ENCODE results near the gene TMCO4.

TMCO4 gene

DNA sequence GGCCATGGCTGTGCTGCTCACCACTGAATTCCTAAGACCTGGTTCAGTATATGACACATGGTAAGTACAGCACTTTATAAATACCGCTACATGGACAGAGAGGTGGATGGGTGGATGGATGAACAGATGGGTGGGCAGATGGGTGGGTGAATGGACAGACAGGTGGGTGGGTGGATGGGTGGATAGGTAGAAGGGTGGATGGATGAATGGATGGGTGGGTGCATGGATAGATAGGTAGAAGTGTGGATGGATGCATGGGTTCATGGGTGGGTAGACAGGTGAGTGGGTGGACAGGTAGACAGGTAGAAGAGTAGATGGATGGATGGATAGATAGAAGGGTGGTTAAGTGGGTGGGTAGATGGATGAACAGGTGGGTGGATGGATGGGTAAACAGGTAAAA is 54.8 kb downstream of the TMCO4 start:
- DNase-seq: no peak

DNA sequence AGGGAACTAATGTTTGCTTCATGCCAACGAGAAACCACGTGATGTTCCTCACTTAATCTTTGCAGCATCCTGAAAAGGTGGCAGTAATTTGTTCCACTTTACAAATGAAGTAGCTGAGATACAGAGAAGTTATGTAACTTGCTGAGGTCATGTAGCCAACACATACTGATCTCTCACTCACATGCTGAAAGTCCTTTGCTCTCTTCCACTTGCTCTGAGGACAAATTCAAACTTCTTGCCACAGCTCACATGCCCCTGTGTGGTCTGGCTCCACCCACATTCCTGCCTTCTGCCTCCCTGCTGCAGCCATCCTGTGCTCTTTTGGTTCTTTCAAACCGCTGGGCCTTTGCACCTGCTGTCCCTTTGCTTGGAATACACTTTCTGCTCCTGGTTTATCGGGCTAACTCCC is 55.4 kb downstream of the TMCO4 start:
- DNase-seq: no peak

DNA sequence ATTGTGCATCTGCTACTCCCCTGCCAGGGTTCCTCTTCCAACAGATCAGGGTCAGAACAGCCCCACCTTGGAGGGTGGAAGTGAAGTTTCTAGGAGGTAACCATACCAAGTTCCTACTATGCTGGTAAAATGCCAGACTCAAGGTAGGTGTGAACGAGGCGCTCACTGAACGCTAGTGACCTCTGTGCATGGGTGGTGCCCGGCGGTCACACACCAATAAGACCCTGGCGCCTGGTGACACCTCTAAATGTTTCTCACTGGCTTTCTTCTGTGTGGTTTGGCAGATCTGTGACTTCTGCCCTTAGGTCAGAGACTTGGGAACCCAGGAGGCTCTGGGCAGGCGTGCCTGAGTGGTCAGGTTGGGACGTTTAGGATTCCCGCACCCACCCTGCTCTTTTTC is 55.9 kb downstream of the TMCO4 start:
- DNase-seq: no peak

DNA sequence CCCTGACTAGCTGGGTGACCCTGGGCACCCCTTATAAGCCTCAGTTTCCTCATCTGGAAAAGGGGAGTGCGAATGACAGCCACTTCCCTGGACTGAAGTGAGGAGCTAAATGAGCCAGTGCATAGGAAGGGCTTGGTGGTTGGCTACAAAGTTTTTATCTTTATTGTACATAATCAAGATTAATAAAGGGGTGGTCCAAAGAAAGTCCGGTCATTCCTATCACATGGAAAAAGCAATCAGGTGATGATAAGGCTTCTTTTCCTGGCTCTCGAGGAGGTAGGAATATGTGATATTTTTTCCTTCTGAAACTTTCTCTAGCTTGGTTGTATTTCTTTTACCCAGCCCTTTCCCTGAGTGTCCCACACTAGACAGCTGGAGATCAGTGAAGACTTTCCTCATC is 56.5 kb downstream of the TMCO4 start:
- no peak for DNase-seq

DNA sequence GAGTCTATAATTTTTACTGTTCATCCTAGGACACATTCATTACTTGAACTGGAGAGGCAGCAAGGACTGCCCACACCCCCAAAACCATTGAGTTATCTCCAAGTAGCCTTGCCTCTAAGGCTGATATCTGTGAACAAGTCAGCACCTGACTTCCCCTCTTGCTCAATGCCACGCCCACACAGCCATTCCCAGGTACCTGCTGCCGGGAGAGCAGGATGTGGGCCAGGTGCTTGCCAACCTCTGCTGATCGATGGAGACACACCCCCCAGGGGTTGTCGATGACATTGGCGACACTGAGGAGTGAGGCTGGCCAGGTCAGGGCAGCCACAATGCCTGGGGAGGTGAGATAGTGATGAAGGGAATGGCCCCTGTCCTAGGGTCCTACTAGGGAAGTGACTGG is 60.1 kb downstream of the TMCO4 start:
- no peak for DNase-seq

DNA sequence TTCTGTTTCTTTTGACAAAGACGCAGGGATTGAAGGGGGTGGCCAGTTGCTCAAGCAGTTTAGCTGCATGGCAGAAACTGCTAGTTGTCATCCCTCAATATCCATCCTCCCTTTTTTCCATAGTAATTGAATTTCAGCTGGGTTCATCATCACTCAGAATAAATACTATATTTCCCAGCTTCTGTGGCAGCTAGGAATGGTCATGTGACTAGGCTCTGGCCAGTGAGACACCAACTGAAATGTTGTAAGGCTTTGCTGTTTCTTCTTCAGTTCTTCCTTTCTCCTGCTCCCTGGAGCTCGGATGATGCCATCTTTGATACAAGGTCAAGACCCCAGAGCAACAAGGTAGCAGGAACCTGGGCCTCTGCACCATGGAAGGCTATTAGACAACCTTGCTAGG is 61.0 kb downstream of the TMCO4 start:
- DNase-seq: no peak

DNA sequence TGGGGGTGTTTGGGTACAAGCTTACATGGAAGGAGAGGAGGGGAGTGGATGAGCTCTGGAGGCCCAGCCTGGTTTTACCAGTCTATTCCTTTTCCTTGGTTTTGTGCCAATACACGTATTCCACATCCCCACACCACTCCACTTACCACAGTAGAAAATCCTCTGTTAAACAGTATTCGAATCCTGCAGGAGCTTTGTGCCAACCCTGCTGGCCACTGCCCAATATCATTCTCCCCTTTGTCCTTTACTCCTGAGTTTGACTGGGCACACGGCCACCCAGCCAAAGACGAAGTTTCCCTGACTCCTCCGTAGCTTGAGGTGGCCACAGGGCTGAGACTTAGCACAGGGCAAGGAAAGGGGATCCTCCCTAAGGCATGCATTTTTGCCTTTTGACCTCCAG is 61.6 kb downstream of the TMCO4 start:
- DNase-seq: no peak

DNA sequence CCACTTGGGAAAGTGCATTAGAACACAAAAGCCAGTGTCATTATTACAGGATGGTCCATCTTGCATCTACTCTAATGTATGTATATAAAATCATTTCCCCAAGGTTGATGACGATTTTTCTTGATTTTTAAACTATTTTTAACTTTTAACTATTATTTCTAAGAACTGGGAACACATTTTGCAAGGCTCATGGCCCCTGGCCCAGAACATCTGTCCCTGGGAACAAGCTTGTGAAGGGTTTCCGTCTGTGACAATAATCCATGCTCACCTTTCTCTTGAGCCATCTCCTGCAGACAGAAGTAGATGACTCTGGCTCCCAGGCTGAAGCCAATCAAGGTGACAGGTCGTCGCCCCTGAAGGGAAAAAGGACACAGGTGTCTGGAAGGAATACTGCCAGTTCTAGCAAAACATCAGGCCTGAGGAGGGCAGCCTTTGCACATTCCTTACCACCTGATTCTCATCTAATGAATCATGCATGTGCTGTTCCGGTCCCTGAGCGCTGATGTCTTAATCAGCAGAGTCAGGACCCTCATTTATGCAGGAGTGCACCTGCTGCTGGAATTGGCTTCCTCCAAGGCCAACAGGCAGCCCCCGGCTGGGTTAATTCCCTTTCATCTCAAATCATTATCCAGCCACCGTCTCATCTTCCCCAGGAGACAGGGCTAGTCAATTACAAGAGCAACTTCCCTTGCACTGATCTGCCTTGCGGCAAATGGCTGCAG is 62.5 kb downstream of the TMCO4 start:
- DNase-seq: no peak

DNA sequence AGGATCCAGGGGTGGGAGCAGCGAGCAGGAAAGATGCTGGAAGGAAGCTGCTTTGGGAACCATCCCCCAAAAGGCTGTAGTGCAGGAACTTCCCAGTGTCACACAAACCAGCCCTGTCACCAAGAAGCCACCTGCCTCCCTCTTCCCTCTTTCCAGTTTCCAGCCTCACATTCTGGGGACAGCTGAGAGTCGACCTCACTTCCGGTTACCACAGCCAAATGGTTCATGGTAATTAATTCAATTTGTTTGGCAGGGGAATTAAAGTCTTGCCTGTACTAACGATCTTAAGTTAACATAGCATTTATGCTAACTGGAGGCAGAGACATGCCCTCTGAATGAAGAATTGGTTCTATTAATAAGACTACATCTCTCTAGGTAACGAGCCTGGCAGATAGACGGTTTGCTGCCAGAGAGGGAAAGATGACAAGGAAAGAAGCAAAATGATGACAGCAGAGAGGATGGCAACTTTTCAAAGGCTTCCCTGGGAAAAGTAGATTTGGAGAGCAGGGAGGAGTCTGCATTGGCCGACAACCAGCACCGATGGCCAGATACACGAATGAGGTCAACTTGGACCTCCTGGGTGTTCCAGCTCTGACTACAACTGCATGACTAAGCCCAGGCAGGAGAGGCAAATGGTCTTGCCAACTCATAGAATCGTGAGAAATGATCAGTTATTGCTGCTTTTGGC is 64.1 kb downstream of the TMCO4 start:
- DNase-seq: peak; percentile 84

DNA sequence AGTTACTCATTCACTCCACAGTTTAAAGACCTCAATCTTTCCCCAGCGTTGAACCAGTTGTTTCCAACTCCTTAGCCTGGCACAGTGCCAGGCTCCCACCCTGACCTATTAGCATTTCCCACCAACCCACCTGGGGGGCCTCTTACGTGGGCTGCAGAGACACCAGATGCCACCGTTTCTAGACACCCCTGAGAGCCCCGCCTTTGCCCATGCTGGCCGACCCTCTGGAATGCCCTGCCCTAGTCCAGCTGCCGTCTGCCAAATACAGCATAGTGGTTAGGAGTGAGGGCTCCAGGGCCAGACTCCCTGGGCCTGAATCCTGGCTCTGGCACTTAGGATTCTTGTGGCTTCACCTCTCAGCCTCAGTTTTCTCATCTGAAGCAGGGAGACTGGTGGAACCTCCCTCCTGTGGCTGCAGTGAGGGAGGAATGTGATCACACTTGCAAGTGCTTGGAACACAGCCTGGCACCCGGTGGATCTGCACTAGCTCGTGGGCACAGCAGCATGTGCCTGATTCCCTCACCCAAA is 65.2 kb downstream of the TMCO4 start:
- no peak for DNase-seq

DNA sequence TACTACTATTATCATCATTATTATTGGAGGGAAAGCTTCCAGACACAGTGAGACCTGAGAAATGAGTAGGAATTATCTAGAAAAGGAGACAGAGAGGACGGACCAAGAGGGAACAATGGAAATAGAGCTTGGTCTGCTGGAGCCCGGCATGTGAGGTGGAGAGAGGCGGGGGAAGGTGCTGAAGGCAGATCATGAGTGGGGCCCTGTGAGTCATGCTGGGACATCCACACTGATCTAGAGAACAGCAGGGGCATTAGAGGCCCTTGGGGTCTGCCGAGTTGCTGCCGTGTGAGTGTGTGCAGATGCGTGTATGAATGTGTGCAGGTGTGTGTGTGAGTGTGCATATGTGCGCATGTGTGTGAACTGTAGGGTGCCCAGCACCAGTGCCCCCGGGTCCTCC is 65.7 kb downstream of the TMCO4 start:
- no peak for DNase-seq

DNA sequence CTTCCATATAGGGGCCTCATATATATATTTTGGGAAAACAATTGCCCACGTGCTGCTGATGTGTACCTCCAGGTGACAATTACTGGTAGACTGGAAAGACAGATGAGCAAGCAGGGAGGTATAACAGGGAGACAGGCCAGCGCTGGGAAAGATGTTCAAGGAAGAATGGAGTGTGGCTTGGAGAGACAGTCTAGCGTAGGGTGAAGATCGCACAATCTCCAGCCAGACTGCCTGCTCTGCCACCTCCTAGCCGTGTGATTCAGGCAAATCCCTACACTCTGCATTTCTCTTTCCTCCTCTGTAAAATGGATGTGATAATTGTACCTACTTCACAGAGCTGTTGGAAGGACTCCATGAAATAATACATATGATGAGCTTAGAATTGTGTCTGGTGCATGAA is 66.1 kb downstream of the TMCO4 start:
- DNase-seq: no peak

DNA sequence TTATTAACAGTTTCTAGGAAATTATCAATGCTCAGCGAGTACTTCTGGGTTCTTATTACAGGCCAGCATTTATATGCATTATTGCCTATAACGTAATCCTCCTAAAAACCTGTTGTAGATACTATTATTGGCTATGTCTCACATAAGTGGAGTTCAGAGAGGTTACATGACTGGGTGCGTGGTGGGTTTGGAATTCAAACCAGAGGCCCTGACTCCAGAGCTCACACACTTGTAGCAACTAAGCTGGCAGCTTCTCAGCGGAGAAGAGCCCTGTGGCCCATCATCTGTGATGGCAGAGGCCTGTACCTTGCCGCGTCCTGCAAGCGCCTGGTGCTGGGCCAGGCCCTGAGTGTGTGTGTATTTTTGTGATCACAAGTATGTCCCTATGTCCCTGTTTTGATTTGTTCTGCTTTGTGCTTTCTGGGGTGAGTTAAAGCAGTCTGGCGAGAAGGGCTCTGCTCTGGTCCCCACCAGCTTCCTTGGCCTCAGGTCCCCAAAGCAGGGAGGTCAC is 68.3 kb downstream of the TMCO4 start:
- no peak for DNase-seq

DNA sequence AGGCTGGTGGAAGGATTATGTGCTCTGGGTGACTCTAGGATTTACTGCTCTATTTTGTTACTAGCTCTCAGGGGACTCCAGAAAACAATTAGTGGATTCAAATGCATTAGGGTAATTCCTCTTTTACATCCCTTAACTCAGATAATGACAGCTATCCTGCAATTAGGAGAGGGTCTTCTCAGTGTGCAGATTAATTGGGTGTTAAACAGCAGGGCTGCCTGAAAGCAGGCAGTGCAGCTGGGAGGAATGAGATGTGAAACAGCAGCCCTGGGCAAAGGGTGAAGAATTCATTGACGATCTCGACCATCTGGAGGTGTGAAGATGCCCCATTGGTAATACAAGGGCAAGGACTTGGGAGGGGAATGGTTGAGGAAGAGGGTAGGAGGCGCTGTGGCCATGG is 68.9 kb downstream of the TMCO4 start:
- no peak for DNase-seq

DNA sequence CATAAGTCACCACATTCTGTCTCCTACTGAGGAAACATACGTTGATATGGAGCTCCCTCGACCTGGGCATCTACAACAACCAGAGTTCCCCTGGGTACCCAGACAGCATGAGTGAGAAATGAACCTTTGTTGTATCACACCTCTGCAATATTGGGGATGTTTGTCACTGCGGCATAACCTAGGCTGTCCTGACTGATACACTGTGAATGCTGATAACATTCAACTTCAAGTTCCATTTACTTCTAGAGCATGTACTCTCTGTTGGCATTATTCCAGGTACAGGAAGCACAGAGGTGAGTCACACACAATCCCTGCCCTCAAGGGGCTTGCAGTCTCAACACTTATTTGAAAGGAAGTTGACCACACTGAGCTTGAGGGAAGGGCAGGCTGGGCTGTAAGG is 69.5 kb downstream of the TMCO4 start:
- DNase-seq: no peak

DNA sequence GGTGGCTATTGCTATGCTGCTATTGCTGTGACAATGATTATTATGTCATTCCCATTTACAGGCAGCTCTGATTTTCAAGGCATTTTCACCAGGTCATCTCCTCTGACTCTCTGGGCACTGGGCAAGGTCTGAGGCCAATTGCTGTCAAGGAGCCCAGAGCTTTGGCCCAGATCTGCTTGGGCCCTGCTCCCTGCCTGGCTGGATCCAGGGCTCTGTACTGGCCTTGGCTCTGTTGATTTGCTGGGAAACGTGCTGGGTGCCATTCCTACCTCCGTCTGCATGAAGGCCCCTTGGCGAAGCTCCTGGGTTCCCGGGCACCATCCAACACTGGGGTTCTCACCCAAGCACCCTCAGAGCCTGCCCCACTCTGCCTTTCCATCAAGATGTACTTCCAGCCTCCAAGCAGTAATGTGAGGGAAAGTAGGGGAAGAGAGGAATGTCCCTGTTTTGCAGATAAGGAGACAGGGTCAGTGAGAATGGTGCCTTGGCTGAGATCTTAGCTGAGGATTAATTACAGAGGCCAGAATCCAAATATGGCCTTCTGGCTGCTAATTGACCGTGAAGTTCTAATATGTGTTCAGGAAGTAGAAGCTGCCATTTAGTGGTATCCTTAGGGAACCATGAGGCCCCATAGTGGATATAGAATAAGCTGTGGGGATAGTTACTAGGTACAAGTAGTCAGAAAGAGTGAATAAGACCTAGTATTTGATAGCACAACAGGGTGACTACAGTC is 71.1 kb downstream of the TMCO4 start:
- no peak for DNase-seq

DNA sequence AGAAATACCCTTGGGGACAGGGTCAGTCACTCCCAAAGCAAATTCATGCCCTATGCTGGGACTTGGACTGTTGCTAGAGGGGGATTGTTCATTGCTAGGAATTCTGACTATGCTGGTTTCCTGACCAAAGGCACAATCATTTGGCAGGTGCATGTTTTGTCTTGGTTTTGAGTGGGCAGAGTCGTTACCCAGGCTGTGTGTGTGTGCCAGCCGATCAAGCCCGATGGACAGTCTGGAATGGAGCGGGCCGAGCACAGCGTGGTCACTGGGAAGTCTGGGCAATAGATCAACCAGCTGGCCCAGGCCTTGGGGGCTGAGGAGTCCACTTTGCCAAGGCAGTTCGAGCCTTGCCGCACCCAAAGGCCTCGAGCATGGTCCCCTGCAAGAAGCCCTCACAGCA is 74.1 kb downstream of the TMCO4 start:
- DNase-seq: no peak

DNA sequence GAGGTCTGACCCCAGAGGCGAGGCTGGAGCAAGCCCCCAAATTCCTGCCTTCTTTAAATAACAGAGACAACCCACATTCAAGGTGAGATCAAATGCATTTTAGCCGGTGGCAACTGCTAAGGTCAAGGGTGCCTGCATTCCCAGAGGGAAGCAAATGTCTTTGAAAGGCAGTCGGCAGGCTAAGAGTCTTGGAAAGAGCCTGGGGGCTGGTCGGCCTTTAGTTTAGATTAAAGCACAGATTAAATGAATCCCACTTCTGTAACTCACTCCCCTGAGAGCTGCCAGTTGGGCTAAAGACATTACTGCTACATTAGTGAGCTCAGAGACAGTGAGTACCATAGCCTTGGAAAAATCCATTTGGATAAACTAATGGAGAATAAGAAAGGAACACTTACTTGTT is 75.8 kb downstream of the TMCO4 start:
- no peak for DNase-seq

DNA sequence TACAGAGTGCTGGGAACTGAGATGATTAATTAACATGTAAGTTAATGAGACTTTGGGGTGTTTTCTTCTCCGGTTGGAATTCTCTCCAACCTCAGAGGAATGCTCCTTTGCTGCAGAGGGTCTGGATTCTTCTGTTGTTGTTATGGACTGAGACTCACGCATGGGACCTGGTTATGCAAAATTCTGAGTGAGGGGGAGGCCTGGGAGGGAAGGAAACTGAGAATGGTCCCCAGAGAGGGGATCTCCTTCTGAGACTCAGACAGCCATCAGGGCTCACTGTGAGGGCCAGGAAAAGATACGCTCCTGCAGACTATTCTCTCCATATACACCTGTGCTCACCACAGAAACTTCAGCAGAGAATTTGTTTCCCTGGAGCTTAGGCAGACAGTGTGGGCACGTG is 78.7 kb downstream of the TMCO4 start:
- DNase-seq: no peak

DNA sequence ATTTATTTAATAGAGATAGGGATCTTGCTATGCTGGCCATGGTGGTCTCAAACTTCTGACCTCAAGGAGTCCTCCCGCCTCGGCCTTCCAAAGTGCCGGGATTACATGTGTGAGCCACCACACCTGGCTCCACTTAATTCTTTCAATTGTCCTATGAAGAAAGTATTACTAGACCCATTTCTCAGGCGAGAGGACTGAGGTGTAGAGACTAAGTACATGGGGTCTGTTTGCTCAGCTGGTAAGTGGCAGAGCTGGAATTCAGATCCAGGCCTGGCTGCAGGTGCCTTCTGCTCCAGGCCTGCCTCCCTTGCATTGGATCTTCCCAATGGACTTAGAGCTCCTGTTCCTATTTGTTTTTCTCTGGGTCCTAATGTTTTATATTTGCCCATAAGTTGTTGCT is 79.5 kb downstream of the TMCO4 start:
- no peak for DNase-seq

DNA sequence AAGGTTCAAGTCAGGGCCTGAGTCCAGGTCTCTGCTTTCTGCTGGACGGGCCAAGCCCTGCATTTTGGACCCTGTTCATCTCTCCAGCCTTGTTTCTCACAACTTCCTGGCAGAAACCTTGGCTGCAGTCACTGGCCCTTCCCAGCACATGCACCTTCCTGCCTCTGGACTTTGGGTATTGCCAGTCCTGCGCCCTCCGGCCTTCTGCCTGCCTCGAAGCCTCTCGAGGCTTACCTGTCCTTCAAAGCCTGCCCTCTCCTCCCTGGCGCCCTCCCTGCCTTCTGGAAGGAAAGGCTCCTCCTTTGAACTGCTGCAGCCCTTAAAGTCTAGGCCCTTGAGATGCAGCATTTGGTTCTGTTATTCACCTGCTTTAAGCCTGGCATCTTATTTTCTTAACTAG is 82.2 kb downstream of the TMCO4 start:
- DNase-seq: no peak

DNA sequence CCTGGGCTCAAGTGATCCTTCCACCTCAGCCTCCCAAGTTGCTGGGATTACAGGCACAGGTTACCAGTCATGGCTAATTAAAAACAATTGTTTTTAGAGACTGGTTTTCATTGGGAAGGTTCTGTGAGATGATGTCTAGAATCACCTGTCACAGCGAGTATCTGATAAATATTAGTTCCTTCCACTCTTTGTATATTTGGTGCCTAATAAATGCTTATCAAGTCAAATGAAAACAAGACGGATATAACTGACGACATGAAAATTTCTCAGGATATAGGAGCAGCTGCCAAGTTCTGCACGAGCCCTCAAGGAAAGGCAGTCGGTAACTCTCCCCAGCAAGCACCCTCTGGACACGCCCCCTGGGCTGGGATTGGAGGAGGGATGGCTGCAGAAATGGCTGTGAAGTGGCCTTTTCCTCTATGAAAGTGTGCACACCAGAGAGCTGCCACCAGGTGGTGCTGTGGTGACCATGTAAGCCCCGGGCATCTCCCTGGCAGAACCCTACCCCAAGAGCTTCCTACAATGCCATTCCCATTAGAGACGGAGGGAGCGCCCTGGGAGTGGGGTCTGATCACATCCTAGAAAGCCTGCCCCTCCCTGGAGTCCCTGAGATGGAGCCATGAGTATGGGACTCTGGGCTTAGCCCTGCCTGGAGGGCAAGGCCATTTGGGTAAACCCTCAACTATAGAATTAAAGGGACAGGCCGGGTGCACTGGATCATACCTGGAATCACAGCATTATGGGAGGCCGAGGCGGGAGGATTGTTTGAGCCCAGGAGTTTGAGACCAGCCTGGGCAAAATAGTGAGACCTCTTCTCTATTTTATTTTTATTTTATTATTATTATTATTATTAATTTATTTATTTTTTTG is 84.1 kb downstream of the TMCO4 start:
- peak; percentile 84 for DNase-seq

DNA sequence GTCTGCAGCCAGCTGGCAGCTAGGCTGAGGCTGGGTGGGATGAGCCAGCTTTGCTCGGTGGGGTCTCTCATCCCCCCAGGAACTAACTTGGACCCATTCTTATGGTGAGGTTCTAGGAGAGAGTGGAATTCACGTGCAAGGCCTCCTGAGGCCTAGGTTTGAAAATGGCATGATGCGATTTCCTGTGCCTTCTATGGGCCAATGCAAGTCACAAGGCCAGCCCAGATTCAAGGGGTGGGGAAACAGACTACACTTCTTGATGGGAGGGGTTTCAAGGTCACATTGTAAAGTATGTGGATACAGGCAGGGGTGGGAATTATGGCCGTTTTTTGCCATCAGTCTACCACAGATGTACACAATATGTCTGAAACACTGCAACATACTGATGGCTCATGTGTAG is 86.8 kb downstream of the TMCO4 start:
- no peak for DNase-seq
